Ovary (tissue), 9 donors: ENCODE measurements around the gene ABHD15. TPM values are rescaled to one million over a fixed set of nuclear protein-coding genes. Genes with fewer than 3 reads are reported as not detected.

Experiments
- DNase-seq, 5 donors: peaks; one replicate each; pipeline ENCODE4 v3.0.0-alpha.2; 2019 to 2020
- H3K27ac ChIP-seq, 2 donors: fragments of 200-600 bp; one replicate each; pipeline versions ENCODE4 v1.5.1 to v1.8.0; 2019 to 2022
- H3K27me3 ChIP-seq: fragments of 200-600 bp; one replicate; pipeline ENCODE4 v1.8.0; 2022
- H3K36me3 ChIP-seq: fragments of 200-600 bp; sonication (generic); one replicate; pipeline ENCODE4 v1.5.1; 2019
- H3K4me1 ChIP-seq: one replicate; pipeline ENCODE4 v1.8.1; 2013; ENCODE audit warnings: mild to moderate bottlenecking, moderate library complexity; ENCODE audit not compliant: insufficient read depth
- H3K4me3 ChIP-seq: fragments of 200-600 bp; sonication (generic); one replicate; pipeline ENCODE4 v1.5.1; 2017
- H3K9me3 ChIP-seq, 2 donors: fragments of 200-600 bp in 1 of 2; sonication (generic) in 1 of 2; one replicate each; pipeline versions ENCODE4 v1.5.1 to v1.8.1; 2013 to 2019; ENCODE audit warnings: mild to moderate bottlenecking in 1 of 2, moderate library complexity in 1 of 2
- CTCF ChIP-seq, 3 donors: fragments of 450-650 bp in 2 of 3; fragments of 200-600 bp in 1 of 3; IDR thresholded peaks; one replicate each; pipeline versions ENCODE4 v1.5.1 to v1.8.0; 2016 to 2022; ENCODE audit warnings: antibody characterized with exemption in 3 of 3, mild to moderate bottlenecking in 1 of 3
- EP300 ChIP-seq: sonication (generic); formaldehyde crosslinking; IDR thresholded peaks from one replicate; pipeline ENCODE4 v1.6.1; 2017; ENCODE audit warnings: antibody characterized with exemption
- POLR2A ChIP-seq: fragments of 450-650 bp; IDR thresholded peaks from one replicate; pipeline ENCODE4 v1.6.1; 2017; ENCODE audit warnings: antibody characterized with exemption, mild to moderate bottlenecking, moderate library complexity
- WGBS, 3 donors: extraction: QIAGEN DNeasy Blood & Tissue Kit in 1 of 3; methylation state at CpG; one replicate each; pipeline versions ENCODE4 v1.1.5 to v1.1.7; 2013 to 2017; 5-methylcytosine and 5-hydroxymethylcytosine counted together
- intact Hi-C, 4 donors: fragments of 100-400 bp; cut with DNase I; formaldehyde crosslinking; loops; one replicate each; pipeline versions ENCODE4 v1.11.0 to v1.15.1; 2022 to 2023
- polyA plus RNA-seq, 2 donors: library from polyadenylated mRNA; stranded (reverse); fragments of 200-250 nt in 1 of 2; fragments of 350-450 nt in 1 of 2; fragmentation: Illumina TruSeq in 1 of 2; extraction: RNeasy Lipid Tissue Mini Kit (QIAGEN cat#74804) in 1 of 2; gene quantifications; one replicate each; pipeline ENCODE4 v1.2.3, GENCODE V29; 2013 to 2014
- total RNA-seq, 7 donors: library from RNA; depleted of rRNA in 2 of 7; stranded (reverse); fragments of >200 nt in 2 of 7; fragmentation: NEBNext Ultra II Directional in 3 of 7; extraction: Animal tissue kit (Norgen Biotek cat#: 25700) in 3 of 7; gene quantifications; one replicate each; pipeline versions ENCODE4 v1.1.0 to v1.2.4, GENCODE V29; 2016 to 2023
- donor health status: DM: no; HTN: no; CAD: no; lungs with moderate emphysema.
- donor health status: DM: no; HTN: no; CAD: no.
- donor health status: Bipolar disorder and iron deficiency.
- donor health status: DM: yes; HTN: yes; CAD: no.
- donor health status: DM: no; HTN: no; CAD: no.
- donor health status: DM: yes; HTN: yes; CAD: no.

Gene ABHD15
- total and polyA plus RNA-seq, 9 donors, result 3.0 to 8.7 (median 4.8) TPM

- DNase-seq, result no peak
- WGBS, 3 donors, result 87 to 90% (median 88%) methylated on average over 8 of the region's 8 CpGs
- H3K27me3 ChIP-seq, result no peaks in the 10 kb centered on the region
- TF ChIP-seq CTCF (IDR thresholded peaks at IDR 0.05) (no peak), POLR2A (no peak), EP300 (no peak)
- intact Hi-C loops, result loop anchor here in 3 of 4 donors (5.0 to 10.0 kb wide), 3 partner anchors 159 to 169 kb away; no protein-coding TSS in a partner anchor
- H3K9me3 ChIP-seq, result no peaks in the 10 kb centered on the region
- H3K4me1 ChIP-seq, result no peaks in the 10 kb centered on the region
- H3K27ac ChIP-seq, result no peak overlapping the region
- H3K36me3 ChIP-seq, result no peaks in the 10 kb centered on the region
- no peak overlapping the region for H3K4me3 ChIP-seq
Observed at GRCh38 chr17:29533976-29534375, 32.9 kb downstream of the ABHD15 start.

DNA sequence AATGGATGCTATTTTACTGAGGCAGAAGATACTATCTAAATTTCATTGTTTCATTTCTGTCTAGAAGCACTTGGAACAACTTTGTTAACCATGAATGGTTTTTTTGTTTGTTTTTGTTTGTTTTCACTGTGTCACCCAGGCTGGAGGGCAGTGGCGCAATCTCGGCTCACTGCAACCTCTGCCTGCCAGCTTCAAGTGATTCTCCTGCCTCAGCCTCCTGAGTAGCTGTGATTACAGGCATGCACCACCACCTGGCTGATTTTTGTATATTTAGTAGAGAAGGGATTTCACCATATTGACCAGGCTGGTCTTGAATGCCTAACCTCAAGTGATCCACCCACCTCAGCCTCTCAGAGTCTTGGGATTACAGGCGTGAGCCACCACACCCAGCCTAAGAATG, 40.5 kb downstream of the ABHD15 start:
- 95 to 97% (median 96%) methylated on average over 3 of the region's 3 CpGs for WGBS, 3 donors
- intact Hi-C loops, result loop anchor here in 1 of 4 donors (10.0 kb wide), 1 partner anchor 562 kb away; no protein-coding TSS in a partner anchor
- Histone ChIP-seq H3K9me3 (no peaks in the 10 kb centered on the region), H3K4me3 (no peak overlapping the region), H3K4me1 (no peaks in the 10 kb centered on the region), H3K36me3 (no peaks in the 10 kb centered on the region), H3K27ac (no peak overlapping the region), H3K27me3 (no peaks in the 10 kb centered on the region)
- DNase-seq, result no peak
- TF ChIP-seq POLR2A, result no peak
- TF ChIP-seq CTCF (IDR thresholded peaks at IDR 0.05), result no peak
- no peak for TF ChIP-seq EP300

GRCh38 chr17:29524692-29525091, 42.1 kb downstream of the ABHD15 start:
- no peaks in the 10 kb centered on the region for H3K27me3 ChIP-seq
- 95 to 96% (median 96%) methylated on average over 3 of the region's 3 CpGs for WGBS, 3 donors
- no peaks in the 10 kb centered on the region for H3K9me3 ChIP-seq
- intact Hi-C loops, result loop anchor here in 1 of 4 donors (10.0 kb wide), 1 partner anchor 560 kb away; no protein-coding TSS in a partner anchor
- no peak overlapping the region for H3K27ac ChIP-seq
- no peaks in the 10 kb centered on the region for H3K4me1 ChIP-seq
- no peak for TF ChIP-seq EP300
- TF ChIP-seq POLR2A, result no peak
- no peak for TF ChIP-seq CTCF (IDR thresholded peaks at IDR 0.05)
- no peaks in the 10 kb centered on the region for H3K36me3 ChIP-seq
- DNase-seq, result no peak
- H3K4me3 ChIP-seq, result no peak overlapping the region

- 97 to 98% (median 98%) methylated on average over 1 of the region's 1 CpG for WGBS, 3 donors
- no peaks in the 10 kb centered on the region for H3K27me3 ChIP-seq
- no peaks in the 10 kb centered on the region for H3K9me3 ChIP-seq
- H3K36me3 ChIP-seq, result no peaks in the 10 kb centered on the region
- DNase-seq, result no peak
- H3K4me1 ChIP-seq, result no peaks in the 10 kb centered on the region
- H3K27ac ChIP-seq, result no peak overlapping the region
- TF ChIP-seq CTCF (IDR thresholded peaks at IDR 0.05) (no peak), EP300 (no peak), POLR2A (no peak)
- no peak overlapping the region for H3K4me3 ChIP-seq
- intact Hi-C loops, result no loop called here
Observed at GRCh38 chr17:29518359-29518758, 48.5 kb downstream of the ABHD15 start.
